Ovary (tissue), 9 donors: ENCODE data around the gene GAD2. TPM values are rescaled to one million over a fixed set of nuclear protein-coding genes. Genes with fewer than 3 reads are reported as not detected.

Experiments
- DNase-seq, 5 donors: peaks; one replicate each; pipeline ENCODE4 v3.0.0-alpha.2; 2019 to 2020
- H3K27ac ChIP-seq, 2 donors: fragments of 200-600 bp; one replicate each; pipeline versions ENCODE4 v1.5.1 to v1.8.0; 2019 to 2022
- H3K27me3 ChIP-seq: fragments of 200-600 bp; one replicate; pipeline ENCODE4 v1.8.0; 2022
- H3K36me3 ChIP-seq: fragments of 200-600 bp; sonication (generic); one replicate; pipeline ENCODE4 v1.5.1; 2019
- H3K4me1 ChIP-seq: one replicate; pipeline ENCODE4 v1.8.1; 2013; ENCODE audit warnings: mild to moderate bottlenecking, moderate library complexity; ENCODE audit not compliant: insufficient read depth
- H3K4me3 ChIP-seq: fragments of 200-600 bp; sonication (generic); one replicate; pipeline ENCODE4 v1.5.1; 2017
- H3K9me3 ChIP-seq, 2 donors: fragments of 200-600 bp in 1 of 2; sonication (generic) in 1 of 2; one replicate each; pipeline versions ENCODE4 v1.5.1 to v1.8.1; 2013 to 2019; ENCODE audit warnings: mild to moderate bottlenecking in 1 of 2, moderate library complexity in 1 of 2
- EP300 ChIP-seq: sonication (generic); formaldehyde crosslinking; IDR thresholded peaks from one replicate; pipeline ENCODE4 v1.6.1; 2017; ENCODE audit warnings: antibody characterized with exemption
- POLR2A ChIP-seq: fragments of 450-650 bp; IDR thresholded peaks from one replicate; pipeline ENCODE4 v1.6.1; 2017; ENCODE audit warnings: antibody characterized with exemption, mild to moderate bottlenecking, moderate library complexity
- WGBS, 3 donors: extraction: QIAGEN DNeasy Blood & Tissue Kit in 1 of 3; methylation state at CpG; one replicate each; pipeline versions ENCODE4 v1.1.5 to v1.1.7; 2013 to 2017; 5-methylcytosine and 5-hydroxymethylcytosine counted together
- intact Hi-C, 4 donors: fragments of 100-400 bp; cut with DNase I; formaldehyde crosslinking; loops; one replicate each; pipeline versions ENCODE4 v1.11.0 to v1.15.1; 2022 to 2023
- polyA plus RNA-seq, 2 donors: library from polyadenylated mRNA; stranded (reverse); fragments of 200-250 nt in 1 of 2; fragments of 350-450 nt in 1 of 2; fragmentation: Illumina TruSeq in 1 of 2; extraction: RNeasy Lipid Tissue Mini Kit (QIAGEN cat#74804) in 1 of 2; gene quantifications; one replicate each; pipeline ENCODE4 v1.2.3, GENCODE V29; 2013 to 2014
- total RNA-seq, 7 donors: library from RNA; depleted of rRNA in 2 of 7; stranded (reverse); fragments of >200 nt in 2 of 7; fragmentation: NEBNext Ultra II Directional in 3 of 7; extraction: Animal tissue kit (Norgen Biotek cat#: 25700) in 3 of 7; gene quantifications; one replicate each; pipeline versions ENCODE4 v1.1.0 to v1.2.4, GENCODE V29; 2016 to 2023
- TF ChIP-seq, protein P1 (sequence below), 3 donors: fragments of 450-650 bp in 2 of 3; fragments of 200-600 bp in 1 of 3; IDR thresholded peaks; one replicate each; pipeline versions ENCODE4 v1.5.1 to v1.8.0; 2016 to 2022; ENCODE audit warnings: antibody characterized with exemption in 3 of 3, mild to moderate bottlenecking in 1 of 3
- donor health status: DM: no; HTN: no; CAD: no; lungs with moderate emphysema.
- donor health status: DM: no; HTN: no; CAD: no.
- donor health status: Bipolar disorder and iron deficiency.
- donor health status: DM: yes; HTN: yes; CAD: no.
- donor health status: DM: no; HTN: no; CAD: no.
- donor health status: DM: yes; HTN: yes; CAD: no.

The GAD2 gene
- total and polyA plus RNA-seq, 9 donors, result 0.02 TPM; not detected in 8

DNA sequence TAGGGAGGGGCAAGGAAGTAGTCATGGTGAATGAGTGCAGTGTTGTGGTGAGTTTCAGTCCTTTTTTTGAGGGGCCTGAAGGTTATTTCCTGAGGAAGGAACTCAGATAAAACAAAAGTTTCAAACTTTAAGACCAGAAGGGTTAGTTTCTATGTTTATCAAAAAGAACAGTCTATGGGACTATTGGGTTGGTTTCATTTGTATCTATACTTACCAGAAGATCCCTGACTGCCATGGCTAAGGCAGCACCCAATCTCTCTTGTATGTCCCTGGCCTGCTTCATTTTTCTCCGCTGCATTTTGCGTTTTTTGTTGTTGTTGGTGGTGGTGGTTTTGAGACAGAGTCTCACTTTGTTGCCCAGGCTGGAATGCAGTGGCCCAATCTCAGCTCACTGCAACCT, 19.3 kb upstream of the GAD2 start:
- intact Hi-C loops, result no loop called here
- Histone ChIP-seq H3K4me3 (no peak overlapping the region), H3K27ac (no peak overlapping the region), H3K36me3 (no peaks in the 10 kb centered on the region), H3K9me3 (no peaks in the 10 kb centered on the region), H3K27me3 (no peaks in the 10 kb centered on the region), H3K4me1 (no peaks in the 10 kb centered on the region)
- 77 to 95% (median 82%) methylated on average over 2 of the region's 2 CpGs for WGBS, 3 donors
- DNase-seq, result no peak
- TF ChIP-seq POLR2A (no peak), EP300 (no peak)
- TF ChIP-seq, protein P1, sequence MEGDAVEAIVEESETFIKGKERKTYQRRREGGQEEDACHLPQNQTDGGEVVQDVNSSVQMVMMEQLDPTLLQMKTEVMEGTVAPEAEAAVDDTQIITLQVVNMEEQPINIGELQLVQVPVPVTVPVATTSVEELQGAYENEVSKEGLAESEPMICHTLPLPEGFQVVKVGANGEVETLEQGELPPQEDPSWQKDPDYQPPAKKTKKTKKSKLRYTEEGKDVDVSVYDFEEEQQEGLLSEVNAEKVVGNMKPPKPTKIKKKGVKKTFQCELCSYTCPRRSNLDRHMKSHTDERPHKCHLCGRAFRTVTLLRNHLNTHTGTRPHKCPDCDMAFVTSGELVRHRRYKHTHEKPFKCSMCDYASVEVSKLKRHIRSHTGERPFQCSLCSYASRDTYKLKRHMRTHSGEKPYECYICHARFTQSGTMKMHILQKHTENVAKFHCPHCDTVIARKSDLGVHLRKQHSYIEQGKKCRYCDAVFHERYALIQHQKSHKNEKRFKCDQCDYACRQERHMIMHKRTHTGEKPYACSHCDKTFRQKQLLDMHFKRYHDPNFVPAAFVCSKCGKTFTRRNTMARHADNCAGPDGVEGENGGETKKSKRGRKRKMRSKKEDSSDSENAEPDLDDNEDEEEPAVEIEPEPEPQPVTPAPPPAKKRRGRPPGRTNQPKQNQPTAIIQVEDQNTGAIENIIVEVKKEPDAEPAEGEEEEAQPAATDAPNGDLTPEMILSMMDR (IDR thresholded peaks at IDR 0.05), result no peak

DNA sequence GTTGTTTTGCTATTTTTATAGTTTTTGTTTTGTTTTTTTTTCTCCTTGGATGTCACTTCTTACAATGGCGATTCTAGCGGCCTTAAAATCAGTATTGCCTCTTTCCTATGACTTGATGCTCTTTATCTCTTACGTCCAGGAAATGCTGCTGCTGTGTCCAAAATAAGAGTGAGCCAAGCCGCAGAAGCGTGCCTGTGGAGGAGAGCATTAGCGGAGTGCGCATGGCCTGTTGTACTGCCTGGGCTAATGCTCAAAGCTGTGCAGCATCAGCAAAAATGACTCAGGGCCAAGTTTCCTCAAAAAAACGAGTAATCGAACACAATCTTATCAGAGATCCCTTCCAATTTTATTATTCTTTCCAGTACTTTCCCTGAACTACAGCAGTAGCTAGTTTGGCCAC, 18.5 kb upstream of the GAD2 start:
- TF ChIP-seq POLR2A (no peak), EP300 (no peak)
- TF ChIP-seq, protein P1 (IDR thresholded peaks at IDR 0.05), result no peak
- 82 to 84% (median 83%) methylated on average over 9 of the region's 9 CpGs for WGBS, 3 donors
- intact Hi-C loops, result no loop called here
- H3K4me1 ChIP-seq, result no peaks in the 10 kb centered on the region
- H3K27me3 ChIP-seq, result no peaks in the 10 kb centered on the region
- no peak for DNase-seq
- H3K27ac ChIP-seq, result no peak overlapping the region
- no peak overlapping the region for H3K4me3 ChIP-seq
- H3K36me3 ChIP-seq, result no peaks in the 10 kb centered on the region
- no peaks in the 10 kb centered on the region for H3K9me3 ChIP-seq

- H3K4me3 ChIP-seq, result no peak overlapping the region
- no peak for DNase-seq
- no peak for TF ChIP-seq POLR2A
- TF ChIP-seq EP300, result no peak
- TF ChIP-seq, protein P1 (IDR thresholded peaks at IDR 0.05), result no peak
- no peaks in the 10 kb centered on the region for H3K4me1 ChIP-seq
- WGBS, 3 donors, result 60 to 69% (median 60%) methylated on average over 4 of the region's 4 CpGs
- H3K36me3 ChIP-seq, result no peaks in the 10 kb centered on the region
- intact Hi-C loops, result no loop called here
- H3K9me3 ChIP-seq, result no peaks in the 10 kb centered on the region
- no peaks in the 10 kb centered on the region for H3K27me3 ChIP-seq
- H3K27ac ChIP-seq, result no peak overlapping the region
Observed at GRCh38 chr10:26199841-26200240, 16.7 kb upstream of the GAD2 start.

DNA sequence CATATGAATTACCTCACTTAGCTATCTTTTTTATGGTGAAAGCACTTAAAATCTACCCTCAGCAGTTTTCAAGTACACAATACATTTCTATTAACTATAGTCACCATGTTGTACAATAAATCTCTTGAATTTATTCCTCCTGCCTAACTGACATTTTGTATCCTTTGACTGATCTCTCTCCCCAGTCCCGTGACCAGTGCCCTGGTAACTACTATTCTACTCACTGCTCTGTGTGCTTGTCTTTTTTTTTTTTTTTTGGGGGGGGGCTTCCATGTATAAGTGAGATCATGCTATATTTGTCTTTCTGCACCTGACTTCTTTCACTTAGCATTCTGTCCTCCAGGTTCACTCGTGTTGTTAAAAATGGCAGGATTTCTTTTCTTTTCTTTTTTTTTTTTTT, 11.4 kb upstream of the GAD2 start:
- Histone ChIP-seq H3K27ac (no peak overlapping the region), H3K36me3 (no peaks in the 10 kb centered on the region), H3K4me3 (no peak overlapping the region), H3K4me1 (no peaks in the 10 kb centered on the region), H3K27me3 (no peaks in the 10 kb centered on the region), H3K9me3 (no peaks in the 10 kb centered on the region)
- TF ChIP-seq, protein P1 (IDR thresholded peaks at IDR 0.05), result no peak
- TF ChIP-seq EP300, result no peak
- TF ChIP-seq POLR2A, result no peak
- no peak for DNase-seq
- 64 to 75% (median 69%) methylated on average over 2 of the region's 2 CpGs for WGBS, 3 donors
- intact Hi-C loops, result no loop called here
